HEK293T (cell line): Measurements from ENCODE around the gene PINK1.

Experiments used
- ARNT ChIP-seq: fragments of 450-650 bp; IDR thresholded peaks from 2 replicates; pipeline ENCODE4 v1.6.1; 2017; ENCODE audit warnings: mild to moderate bottlenecking
- BHLHE40 ChIP-seq: fragments of 450-650 bp; IDR thresholded peaks from 2 replicates; pipeline ENCODE4 v1.6.1; 2016; ENCODE audit warnings: mild to moderate bottlenecking, moderate library complexity, borderline replicate concordance
- ELF4 ChIP-seq: fragments of 450-650 bp; IDR thresholded peaks from 2 replicates; pipeline ENCODE4 v1.6.1; 2017; ENCODE audit warnings: antibody characterized with exemption
- FOXA1 ChIP-seq: fragments of 450-650 bp; IDR thresholded peaks from 2 replicates; pipeline ENCODE4 v1.6.1; 2016; ENCODE audit warnings: mild to moderate bottlenecking
- HDGF ChIP-seq: fragments of 450-650 bp; IDR thresholded peaks from 2 replicates; pipeline ENCODE4 v1.6.1; 2017; ENCODE audit warnings: antibody characterized with exemption, borderline replicate concordance
- L3MBTL2 ChIP-seq: fragments of 450-650 bp; conservative IDR thresholded peaks from 2 replicates; pipeline ENCODE4 v1.6.1; 2016; ENCODE audit warnings: mild to moderate bottlenecking
- LEF1 ChIP-seq: fragments of 450-650 bp; IDR thresholded peaks from 2 replicates; pipeline ENCODE4 v1.6.1; 2017; ENCODE audit warnings: mild to moderate bottlenecking, borderline replicate concordance
- NFRKB ChIP-seq: fragments of 450-650 bp; IDR thresholded peaks from 2 replicates; pipeline ENCODE4 v1.6.1; 2016; ENCODE audit warnings: mild to moderate bottlenecking, moderate library complexity
- SP1 ChIP-seq: fragments of 450-650 bp; IDR thresholded peaks from 2 replicates; pipeline ENCODE4 v1.6.1; 2017
- SUZ12 ChIP-seq: fragments of 450-650 bp; IDR thresholded peaks from 2 replicates; pipeline ENCODE4 v1.6.1; 2016; ENCODE audit warnings: mild to moderate bottlenecking
- TARDBP ChIP-seq: fragments of 450-650 bp; IDR thresholded peaks from 2 replicates; pipeline ENCODE4 v1.6.1; 2016

DNA sequence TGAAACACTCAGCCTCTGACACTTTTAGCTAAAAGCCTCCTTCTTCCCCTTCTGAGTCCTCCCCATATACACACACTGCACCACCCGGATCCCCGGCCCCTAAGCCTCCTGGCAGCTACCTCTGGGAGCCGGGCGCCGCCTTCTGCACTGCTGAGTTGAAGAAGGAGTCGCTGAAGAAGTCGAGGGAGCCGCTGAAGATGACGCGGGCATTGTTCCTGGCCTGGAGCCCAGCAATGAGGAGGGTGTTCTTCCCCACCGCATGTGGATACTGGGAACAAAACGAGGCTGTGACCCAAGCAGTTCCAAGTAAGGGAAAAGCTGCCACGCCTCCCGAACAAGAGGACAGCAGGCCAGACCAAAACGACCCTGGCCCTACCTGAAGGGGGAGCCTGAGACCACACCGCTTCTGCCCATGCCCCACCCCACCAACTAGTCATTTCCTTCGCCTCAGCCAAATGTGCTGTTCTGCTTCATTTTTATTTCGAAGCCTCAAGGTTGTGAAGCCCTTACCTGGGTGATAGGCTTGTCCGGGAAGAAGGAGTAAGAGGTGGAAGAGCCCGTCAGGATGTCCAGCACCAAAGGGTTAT, 20.9 kb downstream of the PINK1 start:
- no peak for TF ChIP-seq BHLHE40
- no peak for TF ChIP-seq SP1
- no peak for TF ChIP-seq SUZ12
- no peak for TF ChIP-seq HDGF
- no peak for TF ChIP-seq LEF1
- no peak for TF ChIP-seq ARNT
- TF ChIP-seq FOXA1: no peak
- no peak for TF ChIP-seq TARDBP
- TF ChIP-seq ELF4: no peak
- no peak for TF ChIP-seq NFRKB
- no peak for TF ChIP-seq L3MBTL2
